K562 (cell line): ENCODE measurements around the gene CCDC32. TPM values are rescaled to one million over a fixed set of nuclear protein-coding genes. Genes with fewer than 3 reads are reported as not detected.

Experiments used
- ARHGAP35 ChIP-seq: fragments of 450-650 bp; IDR thresholded peaks from 2 replicates; pipeline ENCODE4 v1.6.1; 2018; ENCODE audit not compliant: partially characterized antibody
- HMG20B ChIP-seq: fragments of 250-450 bp; sonication (Bioruptor Pico); IDR thresholded peaks from 2 replicates; pipeline ENCODE4 v1.5.0; 2021; ENCODE audit warnings: mild to moderate bottlenecking
- MGA ChIP-seq: fragments of 450-650 bp; IDR thresholded peaks from 2 replicates; pipeline ENCODE4 v1.6.1; 2016; ENCODE audit warnings: mild to moderate bottlenecking, moderate library complexity
- NFE2L1 ChIP-seq: fragments of 450-650 bp; IDR thresholded peaks from 2 replicates; pipeline ENCODE4 v1.6.1; 2016; ENCODE audit warnings: missing genetic modification characterization, low read depth, mild to moderate bottlenecking, missing compliant biosample characterization, moderate library complexity, borderline replicate concordance
- NR2C2 ChIP-seq, 2 experiments: fragments of 200-800 bp in 1 of 2; sonication (Bioruptor generic) in 1 of 2; sonication (generic) in 1 of 2; formaldehyde crosslinking in 1 of 2; IDR thresholded peaks; 2 replicates each; pipeline versions ENCODE4 v1.6.1 to v1.8.0; 2016 to 2022; ENCODE audit warnings: mild to moderate bottlenecking in 1 of 2, missing compliant biosample characterization in 1 of 2, missing genetic modification characterization in 1 of 2, missing genetic modification reagents in 1 of 2
- NR2F6 ChIP-seq: fragments of 450-650 bp; formaldehyde crosslinking; IDR thresholded peaks from 2 replicates; pipeline ENCODE4 v1.4.0; 2020; ENCODE audit warnings: mild to moderate bottlenecking
- PHF8 ChIP-seq: fragments of 200-600 bp; sonication (generic); IDR thresholded peaks from 2 replicates; pipeline ENCODE4 v1.6.1; 2012; ENCODE audit warnings: mixed run types, mild to moderate bottlenecking, inconsistent platforms, low read length, moderate library complexity, borderline replicate concordance
- TFE3 ChIP-seq: fragments of 450-650 bp; formaldehyde crosslinking; IDR thresholded peaks from 2 replicates; pipeline ENCODE4 v1.4.0; 2020; ENCODE audit warnings: mild to moderate bottlenecking, mixed read lengths
- ZBTB49 ChIP-seq: sonication (generic); formaldehyde crosslinking; IDR thresholded peaks from 2 replicates; pipeline ENCODE4 v1.8.0; 2022; ENCODE audit warnings: missing genetic modification reagents, mild to moderate bottlenecking, borderline replicate concordance
- ZNF347 ChIP-seq: fragments of 450-650 bp; formaldehyde crosslinking; IDR thresholded peaks from 2 replicates; pipeline ENCODE4 v1.4.0; 2020; ENCODE audit warnings: low read depth, mild to moderate bottlenecking, moderate library complexity
- ZNF57 ChIP-seq: fragments of 450-650 bp; formaldehyde crosslinking; IDR thresholded peaks from 2 replicates; pipeline ENCODE4 v1.4.0; 2020; ENCODE audit warnings: mild to moderate bottlenecking, moderate library complexity
- polyA plus RNA-seq, 8 experiments: library from polyadenylated mRNA; depleted of rRNA in 4 of 8; stranded (reverse) in 5 of 8; unstranded in 3 of 8; fragments of >200 nt; fragmentation: Nextera tagmentation in 2 of 8; fragmentation: Illumina TruSeq in 1 of 8; extraction: Ambion mirVana in 2 of 8; extraction: Trizol in 1 of 8; gene quantifications; 2 replicates each; pipeline versions ENCODE4 v1.2.1 to v1.2.3, GENCODE V29; 2011 to 2014; ENCODE audit warnings: inconsistent platforms in 1 of 8, missing spikeins in 1 of 8
- total RNA-seq, 7 experiments: library from RNA; depleted of rRNA in 6 of 7; stranded (reverse); fragments of >200 nt in 6 of 7; fragmentation: Illumina TruSeq in 2 of 7; extraction: Trizol in 2 of 7; gene quantifications; 2 replicates each; pipeline versions ENCODE4 v1.2.1 to v1.2.3, GENCODE V29; 2011 to 2021; ENCODE audit warnings: low replicate concordance in 1 of 7

CCDC32 gene
- total and polyA plus RNA-seq, 9 of the 15 experiments (the other 6 are each of a cell fraction or from before 2014, with no cell fraction given): 22.2 to 94.8 (median 37.1) TPM

GRCh38 chr15:40582726-40583246, 17.9 kb upstream of the CCDC32 start (continued):
- TF ChIP-seq HMG20B (CRISPR knock-in tag): no peak
- no peak for TF ChIP-seq NR2F6 (CRISPR knock-in tag)
- TF ChIP-seq PHF8: peak; percentile 24; the same call in 1 of the 2 replicates
- TF ChIP-seq NR2C2 (CRISPR knock-in tag; IDR thresholded peaks at IDR 0.05): no peak
- peak; percentile 65 for TF ChIP-seq NR2C2 (tag; IDR thresholded peaks at IDR 0.05)
- no peak for TF ChIP-seq TFE3
- TF ChIP-seq ZNF347: no peak
- peak; percentile 23; the same call in 1 of the 2 replicates for TF ChIP-seq MGA
- no peak for TF ChIP-seq ARHGAP35
- no peak for TF ChIP-seq NFE2L1 (tag)
- TF ChIP-seq ZBTB49 (CRISPR knock-in tag): no peak
- no peak for TF ChIP-seq ZNF57 (CRISPR knock-in tag)
